NCI-H146 treated with DMSO at 0.1 percent for 48 hours (cell line): ENCODE results near the gene HHEX.
A peak's percentile ranks its signal among the peaks of the same experiment; 100 is the strongest.

Experiments used
- DNase-seq: peaks from one replicate; lab custom pipeline; 2025; ENCODE audit not compliant: unreplicated experiment; lab: John Stamatoyannopoulos, UW

HHEX gene

DNA sequence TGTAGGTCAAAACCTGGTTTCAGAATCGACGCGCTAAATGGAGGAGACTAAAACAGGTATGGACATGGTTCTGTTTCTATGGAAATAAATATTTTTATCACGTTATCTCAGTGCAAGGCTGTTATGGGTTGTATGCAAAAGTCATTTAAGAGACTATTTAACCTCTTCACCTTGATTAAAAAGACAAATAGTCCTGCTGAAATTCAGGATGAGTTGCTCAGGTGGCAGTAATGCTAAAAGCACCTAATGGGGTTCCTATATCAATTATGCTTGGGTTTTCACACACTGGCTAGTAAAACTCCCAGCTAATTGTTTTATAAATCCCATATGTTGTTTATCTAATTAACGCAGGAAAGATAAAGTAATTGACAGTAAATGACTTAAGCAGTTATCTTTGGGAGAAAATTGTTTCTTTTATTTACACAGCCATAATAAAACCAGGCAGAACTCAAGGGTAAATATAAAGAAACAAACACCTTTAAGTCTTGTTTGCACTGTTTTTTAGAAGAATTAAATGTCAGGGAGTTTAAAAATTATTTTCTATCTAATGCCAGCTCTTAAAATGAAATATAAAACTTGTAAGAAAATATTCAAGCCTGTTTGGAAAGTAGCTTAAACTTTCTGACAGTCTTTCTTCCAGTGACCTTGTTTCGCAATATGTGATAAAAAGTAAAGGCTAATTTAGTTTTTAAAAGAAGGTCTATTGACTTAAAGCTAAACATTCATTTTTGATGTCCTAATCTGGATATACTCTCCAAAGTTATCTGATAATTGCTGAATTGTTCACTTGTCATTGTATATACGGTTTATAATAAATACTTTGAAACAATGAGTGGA is 3.2 kb downstream of the HHEX start:
- DNase-seq: peak; percentile 42

DNA sequence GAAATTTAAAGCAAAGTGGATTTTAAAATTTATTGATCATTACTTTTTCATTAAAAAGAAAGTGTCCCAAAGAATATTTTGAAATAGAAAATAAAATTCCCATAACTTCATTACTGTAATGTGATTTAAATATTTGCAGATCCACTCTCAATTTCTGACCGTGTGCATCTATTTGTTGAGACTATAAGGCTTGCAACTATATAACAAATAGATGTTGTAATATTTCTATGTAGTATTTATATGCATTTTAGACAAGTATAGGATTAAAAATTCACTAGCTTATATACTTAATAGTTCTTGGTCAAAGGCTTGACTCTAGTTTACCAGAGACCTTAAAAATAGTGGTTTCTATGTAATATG is 3.8 kb downstream of the HHEX start:
- no peak for DNase-seq

DNA sequence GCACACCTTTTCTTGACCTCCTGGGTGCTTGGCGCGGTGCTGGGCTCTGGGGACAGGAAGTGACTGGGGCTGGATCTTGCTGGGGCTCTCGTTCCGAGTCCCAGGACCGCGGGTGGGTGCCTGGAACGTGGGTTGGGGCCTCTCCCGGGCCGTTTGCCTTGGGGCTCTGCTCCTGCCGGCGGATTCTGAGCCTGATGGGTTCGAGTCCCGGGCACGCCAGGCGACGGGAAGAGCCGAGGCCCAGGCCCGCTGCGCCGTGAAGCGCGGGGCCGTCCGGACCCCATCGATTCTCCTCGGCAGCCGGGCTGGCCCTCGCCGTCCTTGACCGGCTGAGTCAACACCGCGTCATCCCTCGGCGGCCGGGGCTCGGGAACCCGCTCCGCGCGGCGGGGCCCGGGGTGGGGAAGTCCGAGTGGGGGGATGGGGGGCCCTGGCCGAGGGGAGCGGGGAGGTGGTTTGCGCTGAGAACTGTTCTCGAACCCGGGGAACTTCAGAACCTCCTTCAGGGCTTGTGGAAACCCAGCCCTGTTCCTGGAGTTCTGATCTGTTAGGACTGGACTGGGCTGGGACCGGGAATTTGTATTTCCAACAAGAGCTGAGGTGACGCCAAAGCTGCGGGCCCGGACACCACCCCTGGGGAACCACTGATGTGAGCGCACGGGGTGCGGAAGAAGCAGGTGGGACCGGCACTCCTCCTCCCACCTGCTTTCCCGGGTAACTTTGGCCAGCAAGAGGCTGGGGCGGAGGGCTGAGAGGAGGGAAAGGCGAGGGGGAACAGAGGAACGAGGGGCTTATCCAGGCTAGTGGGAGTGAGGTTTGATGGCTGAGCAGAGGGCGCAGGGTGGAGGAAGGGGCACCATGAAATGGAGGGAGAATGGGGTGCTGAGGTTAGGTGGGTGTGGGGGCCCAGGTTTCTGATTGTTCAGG is 6.2 kb downstream of the HHEX start:
- DNase-seq: no peak

DNA sequence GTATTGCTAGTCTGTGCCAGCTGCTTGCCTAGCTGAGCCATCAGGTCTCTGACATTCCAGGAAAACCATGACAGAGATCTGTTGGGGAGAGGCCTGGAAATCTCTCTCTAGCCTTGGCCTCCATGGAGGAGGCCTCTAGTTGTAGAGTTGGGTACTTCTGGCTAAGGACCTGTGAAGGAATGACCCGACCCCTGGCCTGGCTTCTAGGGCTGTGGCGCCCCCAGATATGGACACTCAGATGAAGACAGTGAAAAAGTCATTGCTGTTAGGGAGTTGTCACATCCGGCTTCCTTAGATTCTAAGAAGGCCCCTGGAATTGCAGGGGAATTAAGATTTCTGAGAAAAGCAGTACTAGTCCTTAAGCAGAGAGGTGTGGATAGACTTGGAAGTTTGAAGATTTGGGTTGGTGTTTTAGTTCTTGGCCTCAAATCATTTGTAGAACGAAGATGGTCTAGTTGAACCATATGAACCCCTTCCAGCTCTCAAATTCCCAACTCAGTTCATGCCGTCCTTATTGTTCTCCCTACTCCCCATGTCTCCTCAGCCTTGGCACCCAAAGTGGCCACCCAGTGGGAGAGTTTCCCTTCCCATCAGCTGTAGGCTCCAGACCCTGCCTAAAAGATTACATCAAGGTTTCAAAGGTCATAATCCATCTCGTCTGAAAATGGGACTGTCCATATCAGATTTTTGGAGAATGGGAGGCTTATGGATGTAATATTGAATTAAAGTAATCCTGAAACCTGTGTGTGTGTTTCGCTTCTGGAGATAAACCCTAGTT is 7.0 kb downstream of the HHEX start:
- no peak for DNase-seq

DNA sequence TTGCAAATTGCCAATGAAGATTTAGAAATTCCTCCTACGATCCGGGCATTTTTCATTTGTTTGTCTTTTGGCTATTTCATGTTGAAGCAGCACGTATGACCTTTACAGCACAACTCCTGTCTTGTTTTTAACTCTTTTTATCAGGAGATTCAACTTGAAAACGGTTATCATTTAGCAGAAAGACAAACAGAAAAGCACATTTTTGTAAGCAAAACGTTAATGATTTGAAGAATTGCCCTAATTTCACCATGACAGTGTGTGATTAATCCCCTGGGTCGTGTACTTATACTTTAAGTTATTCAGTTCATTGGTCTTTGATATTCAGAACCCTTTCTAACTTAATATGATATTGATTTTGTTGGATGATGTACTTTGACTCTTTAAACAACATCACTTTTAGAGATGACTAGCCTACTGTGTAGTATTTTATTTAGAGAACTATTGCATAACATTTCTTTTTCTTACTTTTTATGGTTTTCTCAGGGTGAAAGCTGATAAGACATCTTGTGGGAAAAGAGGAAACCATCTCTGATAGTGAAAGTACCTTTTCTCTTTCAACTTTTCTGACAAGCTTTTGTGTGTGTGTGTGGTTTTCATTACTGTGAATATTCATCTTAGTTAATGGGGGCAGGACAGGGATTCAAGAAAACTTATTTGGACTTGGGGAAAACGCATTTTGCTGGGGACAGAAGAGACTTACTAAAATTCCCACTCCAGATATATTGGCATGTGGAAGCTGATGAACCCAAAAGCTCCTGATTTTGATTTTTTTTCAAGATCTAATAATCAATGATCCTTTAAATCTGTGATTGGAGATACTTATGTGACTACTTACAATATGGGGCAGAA is 8.1 kb downstream of the HHEX start:
- DNase-seq: no peak

DNA sequence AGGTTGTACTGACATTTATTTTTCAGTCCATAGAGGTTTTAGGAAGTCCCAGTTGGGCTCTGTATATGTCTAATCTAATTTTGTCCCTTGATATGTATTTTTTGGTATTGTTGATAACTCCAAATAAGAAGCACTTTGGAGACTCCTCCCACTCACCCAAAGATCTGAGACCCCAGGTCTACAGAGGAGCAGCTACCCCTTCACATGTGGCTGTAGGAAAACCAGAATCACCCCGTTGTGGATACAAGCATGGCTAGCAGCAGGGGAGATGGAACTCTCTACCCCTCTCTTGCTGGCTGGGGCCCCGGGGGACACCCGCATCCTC is 9.4 kb downstream of the HHEX start:
- DNase-seq: no peak

DNA sequence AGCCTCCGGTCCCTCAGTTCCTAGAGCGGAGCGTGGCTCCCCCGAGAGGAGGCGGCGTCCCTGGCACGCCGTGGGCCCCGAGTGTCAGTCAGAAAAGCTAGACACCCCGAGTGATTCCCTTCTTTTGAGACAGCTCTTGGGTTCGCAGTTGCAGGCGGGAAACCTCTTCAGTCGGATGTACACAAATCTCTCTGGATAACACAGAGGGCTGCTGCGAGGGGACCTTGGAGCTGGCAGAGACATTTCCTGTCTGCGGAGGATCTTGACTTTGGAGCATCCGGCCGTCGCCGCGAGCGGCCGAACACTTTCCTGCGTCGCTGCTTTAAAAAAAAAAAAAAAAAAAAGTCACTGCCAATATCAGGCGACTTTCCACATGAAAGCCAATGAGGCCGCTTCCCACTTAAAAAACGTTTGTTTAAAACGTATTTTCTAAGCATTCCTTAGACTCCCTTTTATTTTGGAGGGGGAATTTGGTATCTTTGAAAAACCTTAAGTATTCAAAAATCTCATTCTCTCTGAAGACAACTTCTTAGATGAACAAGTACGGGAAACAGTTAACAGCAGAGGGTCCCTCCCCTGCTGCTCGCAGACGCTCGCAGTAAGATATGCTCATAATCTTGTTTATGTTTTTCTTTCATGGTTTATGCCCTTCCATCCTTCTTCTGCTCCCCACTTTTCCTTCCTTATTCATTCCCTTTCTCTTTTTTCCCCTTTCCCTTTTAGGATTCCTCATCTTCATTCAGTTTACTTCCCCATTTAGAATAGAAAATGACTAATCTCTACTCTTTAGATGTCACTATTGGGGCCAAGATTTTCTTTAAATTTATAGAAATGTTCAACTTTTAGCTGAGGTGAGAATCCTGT is 10.0 kb downstream of the HHEX start:
- DNase-seq: peak; percentile 19

DNA sequence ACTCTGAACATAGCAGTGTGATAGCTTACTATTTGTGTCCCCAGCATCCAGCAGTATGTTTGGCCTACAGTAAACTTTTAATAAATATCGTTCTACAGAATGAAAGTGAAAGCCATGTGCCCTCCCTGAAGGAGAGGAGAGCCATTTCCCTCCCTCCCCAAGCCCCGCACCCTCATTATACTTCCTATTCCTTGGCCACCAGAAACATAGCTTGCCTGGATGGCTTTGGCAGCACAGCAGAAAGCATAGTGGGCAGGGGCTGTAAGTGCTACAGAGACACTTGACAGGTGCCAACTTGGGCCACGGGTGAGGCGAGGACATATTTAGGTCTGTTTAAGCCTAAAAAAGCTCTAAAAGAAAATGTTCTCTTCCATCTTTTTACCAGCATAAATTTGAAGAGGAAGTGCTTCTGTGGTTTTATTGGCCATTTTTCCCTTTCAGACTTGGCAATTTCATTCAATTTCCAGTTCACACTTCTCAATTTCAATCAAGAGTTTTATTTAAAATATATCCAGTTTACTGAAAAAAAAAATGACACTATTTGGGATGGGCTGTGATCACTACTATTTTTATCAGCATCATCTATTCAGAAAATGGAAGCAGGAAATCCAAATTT is 12.7 kb downstream of the HHEX start:
- DNase-seq: no peak

DNA sequence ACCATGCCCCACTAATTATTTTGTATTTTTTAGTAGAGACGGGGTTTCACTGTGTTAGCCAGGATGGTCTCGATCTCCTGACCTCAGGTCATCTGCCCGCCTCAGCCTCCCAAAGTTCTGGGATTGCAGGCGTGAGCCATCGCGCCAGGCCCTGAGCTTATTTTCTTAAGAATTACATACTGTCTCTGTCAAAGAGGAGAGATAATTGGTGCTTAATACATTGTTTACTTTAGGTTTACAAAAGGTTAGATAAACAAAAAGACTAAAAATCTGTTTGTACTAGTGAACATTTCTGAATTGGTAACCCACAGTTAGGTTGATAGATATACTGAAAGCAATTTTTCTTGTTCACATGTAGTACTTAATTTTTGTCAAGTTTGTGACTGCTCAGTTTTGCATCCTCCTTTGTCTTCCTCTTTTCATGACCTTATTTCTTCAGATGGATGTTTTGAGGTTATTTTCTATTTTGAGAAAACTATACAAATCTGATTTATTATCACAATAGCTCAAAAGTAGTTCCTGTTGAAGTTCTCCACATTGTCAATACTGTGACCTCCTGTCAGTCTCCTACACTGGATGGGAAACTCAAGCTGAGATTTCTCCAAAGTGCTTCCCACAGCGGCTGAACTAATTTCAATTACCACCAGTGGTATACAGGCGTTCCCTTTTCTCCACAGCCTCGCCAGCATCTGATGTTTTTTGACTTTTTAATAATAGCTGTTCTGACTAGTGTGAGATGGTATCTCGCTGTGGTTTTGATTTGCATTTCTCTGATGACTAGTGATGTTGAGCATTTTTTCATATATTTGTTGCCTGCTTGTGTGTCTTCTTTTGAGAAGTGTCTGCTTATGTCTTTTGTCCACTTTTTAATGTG is 22.5 kb downstream of the HHEX start:
- DNase-seq: peak; percentile 67

DNA sequence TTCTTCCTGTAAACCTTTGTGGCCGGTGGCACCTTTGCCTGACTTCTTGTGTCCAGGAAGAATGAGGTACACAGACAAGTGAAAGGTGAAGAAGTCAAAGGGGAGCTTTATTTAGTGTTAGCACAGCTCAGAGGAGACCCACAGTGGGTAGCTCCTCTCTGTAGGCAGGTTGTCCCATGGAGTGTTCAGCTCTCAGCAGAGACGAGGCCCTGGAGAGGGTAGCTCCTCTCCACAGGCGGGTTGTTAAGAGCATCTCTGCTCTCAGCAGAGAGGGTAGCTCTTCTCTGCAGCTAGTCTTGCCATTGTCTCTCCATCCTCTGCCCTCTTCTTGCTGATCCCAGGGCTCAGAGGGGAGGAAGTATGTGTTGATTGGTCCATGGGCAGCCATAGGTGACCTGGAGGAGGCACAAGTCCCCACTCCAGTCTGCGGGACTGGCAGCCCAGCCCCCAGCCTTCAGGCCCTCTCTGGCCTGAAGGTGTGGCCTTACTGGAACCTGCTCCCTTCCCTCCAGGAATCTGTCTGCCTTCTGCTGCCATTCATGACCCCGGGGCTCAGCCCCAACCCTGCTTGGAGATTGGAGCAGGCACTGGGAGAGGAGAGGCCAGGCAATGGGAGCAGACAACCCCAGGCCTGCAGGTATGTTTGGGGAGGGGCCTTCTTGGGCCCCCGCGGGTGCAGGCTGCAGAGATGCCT is 24.5 kb downstream of the HHEX start:
- DNase-seq: no peak

DNA sequence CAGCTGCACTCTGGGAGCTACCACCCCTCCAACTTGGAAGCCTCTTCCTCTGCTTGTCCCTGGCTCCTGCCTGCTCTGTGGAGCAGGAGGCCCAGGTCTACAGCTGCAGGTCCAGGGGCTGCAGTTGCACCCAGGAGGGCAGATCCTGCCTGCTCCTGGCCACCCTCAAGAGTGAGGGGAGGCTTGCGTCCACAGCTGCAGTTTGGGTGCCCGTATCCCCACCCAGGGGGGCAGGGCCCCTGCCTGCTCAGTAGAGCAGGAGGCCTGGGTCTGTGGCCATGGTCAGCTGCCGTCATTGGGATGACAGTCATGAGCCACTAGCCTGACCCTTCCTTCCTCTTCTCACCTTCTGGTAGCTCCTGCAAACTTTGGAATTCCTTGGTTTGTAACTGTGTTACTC is 25.1 kb downstream of the HHEX start:
- DNase-seq: no peak

DNA sequence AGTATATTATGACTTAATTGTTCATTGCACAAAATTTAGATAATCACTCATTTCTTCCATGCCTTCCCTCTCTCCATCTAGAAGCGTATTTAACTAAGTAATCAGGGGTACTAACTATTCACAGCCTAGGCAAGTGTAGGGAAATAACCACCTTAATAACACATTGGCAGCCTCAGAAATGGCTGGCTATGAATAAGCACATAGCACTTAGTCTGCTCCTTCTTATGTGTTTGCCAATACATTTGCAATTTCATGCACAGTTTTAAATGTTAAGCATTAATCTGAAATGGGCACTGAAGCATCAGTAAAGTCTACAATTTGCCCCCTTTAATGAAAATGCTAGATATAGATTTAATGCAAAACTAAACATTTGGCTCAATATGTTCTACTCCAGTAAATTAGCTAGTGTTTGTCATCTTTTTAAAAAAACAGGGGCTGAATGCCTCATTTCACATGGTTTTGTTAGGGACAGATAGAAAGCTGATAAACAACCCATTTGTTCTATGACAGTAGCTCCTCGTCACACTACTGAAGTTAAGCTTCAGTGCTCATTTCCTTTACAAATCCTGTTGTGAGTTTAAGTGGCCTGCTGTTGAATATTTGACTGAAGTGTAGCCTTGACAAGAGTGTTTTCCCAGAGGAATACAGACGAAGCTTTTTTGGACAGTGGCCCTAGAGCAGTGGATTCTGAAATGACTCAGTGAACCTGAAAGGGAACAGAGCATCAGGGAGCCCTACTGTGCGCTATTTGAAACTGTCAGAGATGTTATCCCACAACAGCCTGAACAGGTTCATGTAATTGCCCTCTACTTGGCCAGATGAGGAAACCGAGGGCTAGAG is 30.5 kb downstream of the HHEX start:
- no peak for DNase-seq

DNA sequence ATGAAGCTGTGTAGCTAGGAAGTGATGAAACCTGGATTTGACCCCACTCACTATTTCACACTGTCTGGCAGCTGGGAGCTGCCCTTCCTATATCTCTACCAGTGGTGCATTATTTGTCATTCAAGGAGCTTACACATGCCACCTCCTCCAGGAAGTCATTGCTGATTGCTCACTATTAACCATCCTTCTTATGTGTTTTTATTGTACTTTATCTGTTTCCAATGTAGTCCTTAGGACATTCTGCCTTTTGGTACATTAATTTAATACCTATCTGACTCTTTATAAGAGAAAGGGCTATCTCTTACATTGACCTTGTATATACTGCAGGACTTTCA is 31.0 kb downstream of the HHEX start:
- DNase-seq: no peak

DNA sequence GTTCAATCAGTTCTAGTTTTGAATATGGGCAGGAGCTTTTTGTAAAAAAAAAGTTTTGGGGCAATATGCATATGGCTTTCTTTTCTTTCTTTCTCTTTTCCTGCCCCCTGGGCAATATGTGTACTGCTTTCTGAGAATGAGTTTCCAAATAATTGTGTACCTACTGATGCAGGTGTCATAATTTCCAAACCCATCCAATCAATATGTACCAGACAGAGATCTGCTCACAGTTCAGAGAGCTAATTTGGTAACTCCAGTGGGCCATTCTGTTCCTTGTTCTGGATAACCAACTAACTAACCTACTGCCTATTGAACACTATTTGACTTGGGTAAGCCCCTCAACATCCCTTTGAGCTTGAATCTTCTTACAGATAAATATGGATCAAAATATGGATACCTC is 32.6 kb downstream of the HHEX start:
- DNase-seq: no peak

DNA sequence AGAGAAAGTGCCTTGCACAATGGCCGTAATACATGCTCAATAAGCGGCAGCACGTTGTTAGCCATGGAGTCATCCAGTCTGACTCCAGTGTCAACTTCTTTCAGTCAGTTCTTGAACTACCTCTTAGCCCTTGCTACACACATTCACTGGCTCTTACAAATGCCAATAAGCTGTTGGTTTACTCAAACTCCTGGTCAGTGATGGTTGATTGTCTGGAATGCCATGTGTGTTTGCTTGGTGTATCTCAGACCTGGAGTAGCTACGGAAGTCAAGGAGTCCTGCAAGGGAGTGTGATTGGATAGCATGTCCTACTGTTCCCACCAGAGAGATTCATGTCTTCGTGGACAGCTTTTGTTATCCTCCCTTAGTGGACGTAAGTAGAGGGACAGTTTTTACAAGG is 37.4 kb downstream of the HHEX start:
- no peak for DNase-seq

DNA sequence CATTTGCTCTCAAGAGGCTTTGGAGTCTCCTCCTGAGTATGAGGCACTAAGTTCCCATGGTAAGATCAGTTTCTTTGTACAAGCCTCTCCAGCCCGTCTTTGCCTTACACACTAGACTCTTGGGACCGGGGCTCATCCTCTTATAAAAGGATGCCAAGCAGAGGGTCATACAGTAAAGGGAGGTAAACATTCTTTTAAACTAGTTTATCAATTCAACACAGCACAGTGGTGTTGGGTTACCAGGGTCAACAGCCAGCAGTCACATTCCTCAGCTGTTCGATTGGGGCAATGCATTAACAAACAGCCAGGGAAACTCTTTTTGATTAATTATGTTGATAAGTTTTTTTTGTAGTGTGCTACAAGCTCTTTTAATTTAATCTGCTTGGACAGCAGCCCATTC is 37.8 kb downstream of the HHEX start:
- no peak for DNase-seq

DNA sequence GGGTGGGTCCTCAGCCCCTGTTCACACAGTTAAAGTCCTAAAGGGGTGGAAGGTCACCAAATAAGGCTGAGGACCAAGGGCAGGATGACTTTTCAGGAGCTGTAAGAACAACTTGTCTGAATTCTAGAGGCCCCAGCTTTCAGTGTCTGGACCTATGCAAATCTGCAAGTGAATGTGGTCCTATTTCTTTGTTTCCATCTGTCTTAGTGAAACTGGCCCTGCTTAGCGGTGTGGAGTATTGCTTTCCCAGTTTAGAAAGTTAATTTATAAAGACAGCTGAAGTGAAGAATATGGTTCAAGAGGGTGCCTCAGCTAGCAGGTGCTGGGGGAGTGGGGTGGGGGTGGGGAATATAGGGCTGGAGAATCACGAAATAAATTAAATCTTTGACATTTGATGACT is 40.1 kb downstream of the HHEX start:
- no peak for DNase-seq
